Osteoblast (primary cell): ENCODE results near the gene MFSD1. TPM values are rescaled to one million over a fixed set of nuclear protein-coding genes. Genes with fewer than 3 reads are reported as not detected.

Experiments
- DNase-seq: peaks from one replicate; pipeline ENCODE4 v3.0.0; 2011; ENCODE audit warnings: low spot score, mixed read lengths; ENCODE audit not compliant: insufficient read length; ENCODE audit errors: missing footprints
- H2AFZ ChIP-seq: 2 replicates; pipeline ENCODE4 v1.6.0; 2011; ENCODE audit warnings: mild to moderate bottlenecking, low read length
- H3K27ac ChIP-seq: 2 replicates; pipeline ENCODE4 v1.5.1; 2011; ENCODE audit warnings: mild to moderate bottlenecking, low read depth, low read length, moderate library complexity
- H3K27me3 ChIP-seq: 2 replicates; pipeline ENCODE4 v1.6.0; 2012; ENCODE audit warnings: mild to moderate bottlenecking, control low read depth, inconsistent platforms, low read length, moderate library complexity; ENCODE audit not compliant: insufficient read depth
- H3K36me3 ChIP-seq: 2 replicates; pipeline ENCODE4 v1.5.1; 2011; ENCODE audit warnings: mild to moderate bottlenecking, low read length, control low read depth, moderate library complexity; ENCODE audit not compliant: insufficient read depth
- H3K4me1 ChIP-seq: 2 replicates; pipeline ENCODE4 v1.5.1; 2011; ENCODE audit warnings: mild to moderate bottlenecking, low read length, control low read depth, moderate library complexity; ENCODE audit not compliant: insufficient read depth
- H3K4me2 ChIP-seq: 2 replicates; pipeline ENCODE4 v1.6.0; 2011; ENCODE audit warnings: mild to moderate bottlenecking, low read length; ENCODE audit not compliant: insufficient read depth
- H3K4me3 ChIP-seq: fragments of 200-600 bp; sonication (generic); 3 replicates; pipeline ENCODE4 v1.5.1; 2012; ENCODE audit warnings: mild to moderate bottlenecking, low read length, inconsistent platforms; ENCODE audit not compliant: insufficient read depth
- H3K79me2 ChIP-seq: 2 replicates; pipeline ENCODE4 v1.6.0; 2012; ENCODE audit warnings: mild to moderate bottlenecking, low read length, control low read depth, inconsistent platforms; ENCODE audit not compliant: insufficient read depth
- H3K9me3 ChIP-seq: 2 replicates; pipeline ENCODE4 v1.5.1; 2011; ENCODE audit warnings: low read depth, low read length, control low read depth
- H4K20me1 ChIP-seq: 2 replicates; pipeline ENCODE4 v1.6.0; 2012; ENCODE audit warnings: mild to moderate bottlenecking, low read length, control low read depth; ENCODE audit not compliant: insufficient read depth
- total RNA-seq: library from RNA; depleted of rRNA; stranded (reverse); fragments of >200 nt; gene quantifications from 2 replicates; pipeline ENCODE4 v1.2.3, GENCODE V29; 2012
- TF ChIP-seq, protein P1 (sequence below): IDR thresholded peaks from 2 replicates; pipeline ENCODE4 v1.5.1; 2011; ENCODE audit warnings: mild to moderate bottlenecking, low read depth, low read length, moderate library complexity; ENCODE audit errors: extremely low read depth

MFSD1 gene
- total RNA-seq, 1 donor: 170 TPM

DNA sequence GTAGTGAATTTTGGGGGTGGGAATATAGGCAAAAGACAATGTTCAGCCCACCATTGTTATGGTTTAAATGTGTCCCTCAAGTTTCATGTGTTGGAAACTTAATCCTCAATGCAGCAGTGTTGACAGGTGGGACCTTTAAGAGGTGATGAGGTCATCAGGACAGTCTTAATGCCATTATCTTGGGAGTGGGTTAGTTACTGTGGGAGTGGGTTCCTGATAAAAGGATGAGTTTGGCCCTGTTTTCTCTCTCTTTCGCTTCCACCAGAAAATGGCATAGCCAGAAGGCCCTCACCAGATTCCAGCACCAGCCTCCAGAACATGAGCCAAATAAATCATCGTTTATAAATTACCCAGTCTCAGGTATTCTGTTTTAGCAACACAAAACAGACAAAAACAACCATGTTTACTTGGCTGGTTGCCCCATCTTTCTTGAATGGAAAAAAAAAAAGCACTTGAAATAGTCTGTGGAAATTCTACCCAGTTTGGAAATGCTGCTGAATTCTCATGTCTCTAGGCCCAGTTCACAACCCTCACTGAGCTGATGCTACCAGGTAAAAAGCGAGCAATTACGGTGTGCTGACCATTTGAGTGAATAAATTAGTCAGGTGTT, 31.0 kb upstream of the MFSD1 start:
- Histone ChIP-seq H3K4me1 (peaks cover 34% of the 10 kb centered on the region), H3K27me3 (no peaks in the 10 kb centered on the region), H3K36me3 (no peaks in the 10 kb centered on the region), H3K27ac (no peak overlapping the region), H3K4me2 (no peak overlapping the region), H2AFZ (no peak overlapping the region), H4K20me1 (no peaks in the 10 kb centered on the region), H3K9me3 (no peaks in the 10 kb centered on the region), H3K79me2 (no peaks in the 10 kb centered on the region), H3K4me3 (no peak overlapping the region)
- TF ChIP-seq, protein P1, sequence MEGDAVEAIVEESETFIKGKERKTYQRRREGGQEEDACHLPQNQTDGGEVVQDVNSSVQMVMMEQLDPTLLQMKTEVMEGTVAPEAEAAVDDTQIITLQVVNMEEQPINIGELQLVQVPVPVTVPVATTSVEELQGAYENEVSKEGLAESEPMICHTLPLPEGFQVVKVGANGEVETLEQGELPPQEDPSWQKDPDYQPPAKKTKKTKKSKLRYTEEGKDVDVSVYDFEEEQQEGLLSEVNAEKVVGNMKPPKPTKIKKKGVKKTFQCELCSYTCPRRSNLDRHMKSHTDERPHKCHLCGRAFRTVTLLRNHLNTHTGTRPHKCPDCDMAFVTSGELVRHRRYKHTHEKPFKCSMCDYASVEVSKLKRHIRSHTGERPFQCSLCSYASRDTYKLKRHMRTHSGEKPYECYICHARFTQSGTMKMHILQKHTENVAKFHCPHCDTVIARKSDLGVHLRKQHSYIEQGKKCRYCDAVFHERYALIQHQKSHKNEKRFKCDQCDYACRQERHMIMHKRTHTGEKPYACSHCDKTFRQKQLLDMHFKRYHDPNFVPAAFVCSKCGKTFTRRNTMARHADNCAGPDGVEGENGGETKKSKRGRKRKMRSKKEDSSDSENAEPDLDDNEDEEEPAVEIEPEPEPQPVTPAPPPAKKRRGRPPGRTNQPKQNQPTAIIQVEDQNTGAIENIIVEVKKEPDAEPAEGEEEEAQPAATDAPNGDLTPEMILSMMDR: no peak
- no peak for DNase-seq

DNA sequence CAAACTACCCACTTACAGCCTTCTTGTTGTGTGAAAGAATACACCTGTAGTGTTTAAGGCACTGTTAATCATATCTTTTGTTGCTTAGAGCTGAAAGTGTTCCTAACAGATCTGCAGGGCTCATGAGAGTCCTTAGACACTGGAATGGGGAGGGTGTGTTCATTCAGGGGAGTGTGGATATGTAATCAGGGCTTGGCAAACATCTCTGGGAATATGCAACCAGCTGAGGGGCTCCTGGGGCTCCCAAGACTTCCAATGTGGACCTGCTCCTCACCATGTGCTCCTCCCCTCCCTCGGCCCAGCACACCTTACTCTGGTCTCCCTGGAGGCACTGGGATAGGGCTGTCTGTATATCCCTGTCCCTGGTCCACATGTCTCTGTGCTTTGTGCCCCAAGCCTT, 30.3 kb upstream of the MFSD1 start:
- TF ChIP-seq, protein P1: no peak
- Histone ChIP-seq H3K79me2 (no peaks in the 10 kb centered on the region), H3K4me3 (no peak overlapping the region), H2AFZ (no peak overlapping the region), H3K4me2 (no peak overlapping the region), H4K20me1 (no peaks in the 10 kb centered on the region), H3K4me1 (peaks cover 32% of the 10 kb centered on the region), H3K36me3 (no peaks in the 10 kb centered on the region), H3K27ac (no peak overlapping the region), H3K9me3 (no peaks in the 10 kb centered on the region), H3K27me3 (no peaks in the 10 kb centered on the region)
- DNase-seq: no peak

DNA sequence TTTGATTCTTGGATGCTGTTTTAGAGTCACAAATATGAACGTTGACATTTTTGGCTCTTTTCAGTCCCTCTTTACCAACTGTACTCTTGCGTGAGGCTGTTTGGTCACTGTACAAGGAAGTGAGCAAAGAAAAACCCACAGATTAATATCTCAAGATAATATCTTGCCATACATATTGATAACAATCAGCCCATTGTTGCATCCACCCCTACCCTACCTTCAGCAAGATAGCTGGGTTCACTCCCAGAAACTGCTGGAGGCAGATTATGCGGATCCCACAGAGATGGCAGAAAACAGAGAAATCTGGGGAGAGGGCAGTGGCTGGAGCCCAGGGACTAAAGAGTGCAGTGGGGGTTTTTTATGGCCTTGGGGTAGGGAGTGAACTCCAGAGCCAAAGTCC, 29.9 kb upstream of the MFSD1 start:
- TF ChIP-seq, protein P1: no peak
- Histone ChIP-seq H3K27me3 (no peaks in the 10 kb centered on the region), H2AFZ (no peak overlapping the region), H3K4me2 (no peak overlapping the region), H3K4me1 (peaks cover 32% of the 10 kb centered on the region), H3K27ac (no peak overlapping the region), H3K36me3 (no peaks in the 10 kb centered on the region), H4K20me1 (no peaks in the 10 kb centered on the region), H3K4me3 (no peak overlapping the region), H3K9me3 (no peaks in the 10 kb centered on the region), H3K79me2 (no peaks in the 10 kb centered on the region)
- no peak for DNase-seq

DNA sequence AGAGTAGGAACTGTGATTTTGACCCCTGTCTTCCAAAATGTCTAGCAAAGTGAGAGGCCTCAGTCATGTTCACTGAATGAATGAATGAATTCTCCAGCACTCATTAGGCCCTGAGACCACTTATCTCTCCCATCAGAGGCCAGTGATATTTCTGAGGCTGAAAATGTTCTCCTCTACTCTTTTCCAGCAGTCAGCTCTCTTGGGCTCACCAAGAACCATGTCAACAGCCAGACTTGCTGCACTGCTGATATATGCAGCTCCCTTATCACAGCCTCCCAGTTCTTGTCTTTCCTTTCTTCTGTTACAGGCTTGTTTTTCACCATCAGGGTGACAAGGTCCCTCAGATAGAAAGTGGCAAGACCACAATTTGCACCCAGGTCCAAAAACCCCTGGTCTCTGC, 28.7 kb upstream of the MFSD1 start:
- Histone ChIP-seq H3K4me3 (no peak overlapping the region), H3K9me3 (no peaks in the 10 kb centered on the region), H3K27me3 (no peaks in the 10 kb centered on the region), H3K4me1 (peaks cover 29% of the 10 kb centered on the region), H2AFZ (no peak overlapping the region), H3K36me3 (no peaks in the 10 kb centered on the region), H3K27ac (no peak overlapping the region), H3K79me2 (no peaks in the 10 kb centered on the region), H4K20me1 (no peaks in the 10 kb centered on the region), H3K4me2 (no peak overlapping the region)
- no peak for DNase-seq
- TF ChIP-seq, protein P1: no peak
